GM19468 (cell line): ENCODE results near the gene NUDT22.

ENCODE experiments used
- ATAC-seq: cut with Tn5 transposase; IDR thresholded peaks from one replicate; pipeline ENCODE4 v1.9.1; 2021; ENCODE audit warnings: mild to moderate bottlenecking, moderate library complexity, moderate number of reproducible peaks; ENCODE audit not compliant: unreplicated experiment; ENCODE audit errors: extremely low read depth

NUDT22 gene

DNA sequence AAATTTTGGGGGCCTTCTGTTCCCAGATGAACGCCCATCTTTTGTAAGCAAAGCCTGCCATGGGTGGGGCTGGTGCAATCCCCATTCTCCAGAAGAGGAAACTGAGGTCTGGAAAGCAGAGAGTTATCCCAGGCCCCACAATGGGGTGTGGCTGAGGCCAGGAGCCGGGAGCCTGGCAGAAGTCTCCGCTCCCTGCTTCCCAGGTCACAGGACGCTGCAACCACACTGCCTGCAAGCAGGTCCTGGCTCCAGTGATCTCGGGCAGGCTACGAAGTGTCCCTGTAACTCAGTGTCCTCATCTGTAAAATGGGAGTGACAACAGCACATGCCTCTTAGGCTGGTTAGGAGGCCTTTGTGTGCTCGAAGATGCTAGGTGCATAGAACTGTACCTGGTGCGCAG lies 27.0 kb downstream of the NUDT22 start:
- no peak for ATAC-seq

DNA sequence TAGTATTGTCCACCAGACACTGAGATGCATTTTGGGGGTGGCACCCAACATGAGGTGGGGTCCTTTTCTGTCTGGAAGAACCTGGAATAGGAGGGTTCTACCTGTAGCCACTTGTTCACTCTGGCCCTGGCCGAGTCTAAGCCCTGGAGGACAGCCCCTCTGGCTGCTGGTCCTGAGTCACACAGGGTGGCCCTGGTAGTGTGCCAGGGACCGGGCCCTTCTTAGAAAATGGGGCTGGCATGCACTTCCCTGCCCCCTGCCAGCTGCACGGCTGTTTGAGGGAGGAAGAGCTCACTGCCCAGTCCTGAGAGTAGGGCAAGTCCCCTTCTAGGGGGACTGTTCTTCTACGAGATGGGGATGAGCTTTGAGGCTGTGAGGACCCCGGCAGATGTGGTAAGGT lies 27.4 kb downstream of the NUDT22 start:
- no peak for ATAC-seq

DNA sequence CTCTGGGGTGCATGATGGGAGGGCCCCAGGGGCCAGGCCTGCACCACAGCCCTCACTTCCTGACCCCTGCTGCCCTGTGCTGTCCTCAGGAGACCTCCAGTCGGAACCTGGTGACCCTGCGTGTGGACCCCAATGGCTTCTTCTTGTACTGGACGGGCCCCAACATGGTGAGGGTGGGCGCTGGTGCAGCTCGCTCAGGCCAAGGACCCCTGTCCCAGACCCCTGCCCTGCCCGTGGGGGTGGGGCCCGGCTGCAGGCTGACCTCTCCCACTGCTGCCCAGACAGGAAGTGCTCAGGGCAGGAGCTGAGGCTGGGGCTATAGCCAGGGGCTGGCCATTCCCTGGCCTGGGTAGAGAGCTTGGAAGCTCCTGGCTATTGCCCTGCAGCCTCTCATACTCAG lies 28.3 kb downstream of the NUDT22 start:
- no peak for ATAC-seq

DNA sequence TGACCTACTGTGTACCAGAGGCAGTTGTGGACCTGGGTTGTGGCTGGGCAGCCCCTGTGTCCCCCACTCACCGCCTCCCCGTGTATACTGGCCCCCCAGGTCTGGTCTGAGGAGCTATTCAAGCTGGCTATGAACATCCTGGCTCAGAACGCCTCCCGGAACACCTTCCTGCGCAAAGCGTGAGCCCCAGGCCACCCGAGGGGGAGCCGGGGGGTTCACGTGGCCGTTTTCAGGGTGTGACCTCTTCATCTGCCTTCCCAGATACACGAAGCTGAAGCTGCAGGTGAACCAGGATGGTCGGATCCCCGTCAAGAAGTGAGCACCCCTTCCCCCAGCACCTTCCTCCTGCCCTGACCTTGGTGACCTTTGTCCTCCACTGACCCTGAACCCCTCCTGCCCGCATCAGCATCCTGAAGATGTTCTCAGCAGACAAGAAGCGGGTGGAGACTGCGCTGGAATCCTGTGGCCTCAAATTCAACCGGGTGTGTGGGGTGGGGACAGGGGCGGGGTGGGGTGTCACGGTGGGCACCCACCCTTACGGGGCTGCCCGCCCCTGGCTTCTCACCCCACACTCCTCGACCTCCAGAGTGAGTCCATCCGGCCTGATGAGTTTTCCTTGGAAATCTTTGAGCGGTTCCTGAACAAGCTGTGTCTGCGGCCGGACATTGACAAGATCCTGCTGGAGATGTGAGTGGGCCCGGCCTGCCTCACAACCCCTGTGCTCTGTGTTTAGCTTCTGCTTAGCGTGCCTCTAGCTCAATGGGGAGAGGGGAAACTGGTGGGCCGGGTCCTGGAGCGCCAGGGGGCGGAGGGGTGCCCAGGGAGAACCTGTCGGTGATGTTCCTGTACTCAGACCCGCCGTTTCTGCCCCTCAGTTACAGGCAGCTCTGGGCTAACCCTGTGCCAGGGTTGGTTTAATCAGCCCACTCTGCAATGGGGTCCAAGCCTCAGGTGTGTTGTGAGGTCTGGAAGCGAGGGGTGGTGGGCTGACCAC lies 29.4 kb downstream of the NUDT22 start:
- no peak for ATAC-seq

DNA sequence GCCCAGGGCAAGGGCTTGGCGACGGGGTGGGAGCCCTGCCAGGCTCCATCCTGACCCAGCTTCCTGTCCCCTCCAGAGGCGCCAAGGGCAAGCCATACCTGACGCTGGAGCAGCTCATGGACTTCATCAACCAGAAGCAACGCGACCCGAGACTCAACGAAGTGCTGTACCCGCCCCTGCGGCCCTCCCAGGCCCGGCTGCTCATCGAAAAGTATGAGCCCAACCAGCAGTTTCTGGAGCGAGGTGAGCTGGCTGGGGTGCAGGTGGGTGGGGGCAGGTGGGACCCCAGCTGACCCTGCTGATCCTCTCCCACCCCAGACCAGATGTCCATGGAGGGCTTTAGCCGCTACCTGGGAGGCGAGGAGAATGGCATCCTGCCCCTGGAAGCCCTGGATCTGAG lies 30.2 kb downstream of the NUDT22 start:
- ATAC-seq, result no peak

DNA sequence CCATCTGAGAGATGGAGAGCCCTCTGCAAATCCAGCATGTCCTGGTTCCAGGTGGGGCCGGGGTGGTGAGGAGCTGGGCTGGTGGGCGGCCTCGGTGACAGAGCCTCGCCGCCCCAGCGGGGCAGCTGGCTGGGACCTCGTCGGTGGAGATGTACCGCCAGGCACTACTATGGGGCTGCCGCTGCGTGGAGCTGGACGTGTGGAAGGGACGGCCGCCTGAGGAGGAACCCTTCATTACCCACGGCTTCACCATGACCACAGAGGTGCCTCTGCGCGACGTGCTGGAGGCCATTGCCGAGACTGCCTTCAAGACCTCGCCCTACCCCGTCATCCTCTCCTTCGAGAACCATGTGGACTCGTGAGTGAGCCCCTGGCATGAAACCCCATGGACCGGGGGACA lies 32.3 kb downstream of the NUDT22 start:
- no peak for ATAC-seq

DNA sequence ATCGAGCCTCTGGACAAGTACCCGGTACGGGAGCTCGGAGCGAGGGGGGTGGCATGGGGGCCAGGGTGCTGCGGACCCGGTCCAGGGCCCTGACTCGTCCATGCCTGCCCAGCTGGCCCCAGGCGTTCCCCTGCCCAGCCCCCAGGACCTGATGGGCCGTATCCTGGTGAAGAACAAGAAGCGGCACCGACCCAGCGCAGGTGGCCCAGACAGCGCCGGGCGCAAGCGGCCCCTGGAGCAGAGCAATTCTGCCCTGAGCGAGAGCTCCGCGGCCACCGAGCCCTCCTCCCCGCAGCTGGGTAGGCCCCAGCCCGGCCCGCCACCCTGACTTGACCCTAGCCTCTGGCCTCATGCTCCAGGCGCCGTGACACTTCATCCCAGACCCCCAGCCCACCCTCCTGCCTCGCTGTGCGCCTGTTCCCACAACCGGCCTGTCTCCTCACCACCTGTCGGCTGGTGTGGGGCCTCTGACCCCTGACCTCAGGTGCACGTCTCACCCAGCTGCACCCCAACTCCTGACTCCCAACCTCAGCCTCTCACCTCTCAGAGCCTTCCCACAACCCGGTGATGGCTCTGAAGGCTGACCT lies 33.0 kb downstream of the NUDT22 start:
- ATAC-seq, result no peak

DNA sequence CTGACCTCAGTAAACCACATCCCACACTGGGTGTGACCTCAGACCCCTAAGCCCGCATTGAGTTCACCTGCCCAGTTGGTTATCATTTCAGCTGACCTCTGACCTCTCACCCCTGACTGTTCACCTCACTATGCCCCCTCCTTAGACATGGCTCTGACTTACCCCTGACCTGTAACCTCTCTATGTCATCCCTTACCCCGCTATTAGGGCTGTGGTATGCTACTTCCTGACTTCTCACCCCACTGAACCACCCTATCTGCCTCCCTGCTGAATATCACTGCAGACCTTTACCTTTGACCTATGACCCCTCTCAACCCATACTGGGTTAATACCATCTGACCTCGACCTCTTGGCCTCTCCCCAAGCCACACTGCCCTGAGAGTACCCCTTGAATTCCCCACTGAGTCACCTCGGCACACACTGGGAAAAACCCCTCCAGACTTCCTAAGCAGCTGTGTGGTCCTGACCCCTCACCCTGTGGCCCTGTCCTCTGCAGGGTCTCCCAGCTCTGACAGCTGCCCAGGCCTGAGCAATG lies 33.5 kb downstream of the NUDT22 start:
- no peak for ATAC-seq

DNA sequence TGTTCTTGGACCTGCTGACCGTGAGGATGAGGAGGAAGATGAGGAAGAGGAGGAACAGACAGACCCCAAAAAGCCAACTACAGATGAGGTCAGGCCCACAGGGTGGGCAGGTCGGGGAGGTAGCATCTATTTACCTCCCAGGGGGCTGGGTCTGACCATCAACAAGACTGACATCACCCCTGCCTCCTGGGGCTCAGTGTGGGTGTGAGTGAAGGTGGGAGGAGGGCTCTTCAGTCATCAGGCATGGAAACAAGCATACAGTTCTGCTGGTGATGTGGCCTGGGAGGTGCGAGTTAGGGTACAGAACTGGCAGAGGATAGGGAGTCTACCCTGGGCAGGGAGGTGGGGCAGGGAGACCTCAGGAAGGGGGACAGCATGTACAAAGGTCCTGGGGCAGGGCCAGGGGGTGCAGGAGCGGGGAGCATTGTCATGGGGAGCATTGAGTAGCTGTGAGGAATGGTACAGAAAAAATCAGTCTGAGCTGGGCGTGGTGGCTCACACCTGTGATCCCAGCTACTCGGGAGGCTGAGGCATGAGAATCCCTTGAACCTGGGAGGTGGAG lies 34.2 kb downstream of the NUDT22 start:
- ATAC-seq, result no peak

DNA sequence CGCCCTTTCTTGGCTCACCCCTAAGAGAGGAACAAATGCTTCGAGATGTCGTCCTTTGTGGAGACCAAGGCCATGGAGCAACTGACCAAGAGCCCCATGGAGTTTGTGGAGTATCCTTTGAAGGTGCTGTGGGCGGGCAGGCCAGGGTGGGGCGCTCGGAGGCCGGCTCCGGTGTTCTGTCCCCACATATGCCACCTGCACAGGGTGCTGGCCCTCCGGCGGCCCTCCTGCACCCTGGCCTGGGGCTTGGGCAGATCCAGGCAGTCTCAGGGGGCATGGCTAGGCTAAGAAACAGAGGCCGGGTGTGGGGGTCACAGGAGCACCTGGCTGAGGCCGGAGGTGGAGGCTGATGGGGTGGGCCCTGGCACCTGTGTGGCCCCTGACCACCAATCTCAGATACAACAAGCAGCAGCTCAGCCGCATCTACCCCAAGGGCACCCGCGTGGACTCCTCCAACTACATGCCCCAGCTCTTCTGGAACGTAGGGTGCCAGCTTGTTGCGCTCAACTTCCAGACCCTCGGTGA lies 35.5 kb downstream of the NUDT22 start:
- ATAC-seq, result no peak

DNA sequence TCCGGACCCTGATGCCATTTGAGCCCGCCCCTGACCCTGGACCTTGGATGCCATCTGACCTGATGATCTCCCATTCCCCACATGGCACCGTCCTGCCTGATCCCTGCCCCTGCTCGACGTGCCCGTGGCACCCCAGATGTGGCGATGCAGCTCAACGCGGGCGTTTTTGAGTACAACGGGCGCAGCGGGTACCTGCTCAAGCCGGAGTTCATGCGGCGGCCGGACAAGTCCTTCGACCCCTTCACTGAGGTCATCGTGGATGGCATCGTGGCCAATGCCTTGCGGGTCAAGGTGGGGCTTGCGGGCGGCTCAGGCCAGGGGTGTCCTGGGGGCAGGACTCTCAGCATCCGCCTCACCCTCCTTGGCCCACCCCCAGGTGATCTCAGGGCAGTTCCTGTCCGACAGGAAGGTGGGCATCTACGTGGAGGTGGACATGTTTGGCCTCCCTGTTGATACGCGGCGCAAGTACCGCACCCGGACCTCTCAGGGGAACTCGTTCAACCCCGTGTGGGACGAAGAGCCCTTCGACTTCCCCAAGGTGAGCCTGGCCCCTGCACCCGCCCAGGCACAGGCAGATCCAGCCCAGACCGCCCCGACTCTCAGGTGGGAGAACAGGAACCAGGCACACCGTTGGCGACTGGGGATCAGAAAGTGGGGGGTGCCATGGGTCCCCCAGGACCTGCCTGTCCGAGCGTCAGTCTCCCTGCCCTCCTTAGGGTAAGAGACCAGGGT lies 36.4 kb downstream of the NUDT22 start:
- ATAC-seq, result no peak

DNA sequence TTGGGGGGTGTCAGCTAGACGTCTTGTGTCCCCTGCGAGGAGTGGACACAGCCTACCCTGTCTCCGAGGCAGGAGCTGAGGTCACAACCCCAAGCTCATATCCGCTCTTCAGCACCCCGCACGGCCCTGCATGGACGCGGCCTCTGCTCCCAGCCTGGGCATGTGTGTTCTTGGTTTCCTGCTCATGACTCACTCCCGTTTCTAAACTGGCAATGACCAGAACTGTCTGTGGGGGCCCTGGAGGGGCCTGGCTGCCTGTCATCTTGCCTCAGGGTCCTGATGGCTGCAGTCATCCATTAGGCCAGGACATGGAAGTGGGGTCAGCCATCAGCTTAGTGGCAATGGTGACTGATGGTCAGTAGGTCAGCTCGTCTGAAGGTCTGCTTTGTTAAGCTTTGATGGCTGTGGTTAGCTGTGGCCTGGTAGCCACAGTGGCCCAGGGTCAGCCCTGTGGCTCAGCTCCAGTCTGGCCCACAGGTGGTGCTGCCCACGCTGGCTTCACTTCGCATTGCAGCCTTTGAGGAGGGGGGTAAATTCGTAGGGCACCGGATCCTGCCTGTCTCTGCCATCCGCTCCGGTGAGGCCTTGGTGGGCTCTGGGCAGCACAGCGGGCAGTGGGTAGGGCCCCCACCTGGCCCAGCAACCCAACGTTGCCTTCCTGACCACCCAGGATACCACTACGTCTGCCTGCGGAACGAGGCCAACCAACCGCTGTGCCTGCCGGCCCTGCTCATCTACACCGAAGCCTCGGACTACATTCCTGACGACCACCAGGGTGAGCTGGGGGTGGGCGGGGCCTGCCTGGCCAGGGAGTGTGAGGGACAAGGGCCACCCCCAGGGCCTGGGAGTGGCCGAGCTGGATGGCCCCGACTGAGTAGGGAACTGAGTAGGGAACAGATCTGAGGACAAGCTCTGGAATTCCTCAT lies 37.2 kb downstream of the NUDT22 start:
- no peak for ATAC-seq

DNA sequence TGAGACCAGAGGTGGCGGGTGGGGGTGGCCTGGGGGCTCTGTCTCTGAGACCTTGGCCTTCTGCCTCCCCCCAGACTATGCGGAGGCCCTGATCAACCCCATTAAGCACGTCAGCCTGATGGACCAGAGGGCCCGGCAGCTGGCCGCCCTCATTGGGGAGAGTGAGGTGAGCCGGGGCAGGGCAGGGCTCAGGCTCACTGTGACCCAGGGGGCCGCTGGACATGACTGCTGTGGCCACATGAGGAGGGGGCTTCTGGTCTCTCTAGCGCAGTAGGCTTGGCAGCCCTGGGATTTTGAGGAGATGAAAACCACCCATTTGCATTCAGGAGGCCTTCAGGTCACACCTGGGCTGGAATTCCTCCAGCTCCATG lies 37.9 kb downstream of the NUDT22 start:
- no peak for ATAC-seq

DNA sequence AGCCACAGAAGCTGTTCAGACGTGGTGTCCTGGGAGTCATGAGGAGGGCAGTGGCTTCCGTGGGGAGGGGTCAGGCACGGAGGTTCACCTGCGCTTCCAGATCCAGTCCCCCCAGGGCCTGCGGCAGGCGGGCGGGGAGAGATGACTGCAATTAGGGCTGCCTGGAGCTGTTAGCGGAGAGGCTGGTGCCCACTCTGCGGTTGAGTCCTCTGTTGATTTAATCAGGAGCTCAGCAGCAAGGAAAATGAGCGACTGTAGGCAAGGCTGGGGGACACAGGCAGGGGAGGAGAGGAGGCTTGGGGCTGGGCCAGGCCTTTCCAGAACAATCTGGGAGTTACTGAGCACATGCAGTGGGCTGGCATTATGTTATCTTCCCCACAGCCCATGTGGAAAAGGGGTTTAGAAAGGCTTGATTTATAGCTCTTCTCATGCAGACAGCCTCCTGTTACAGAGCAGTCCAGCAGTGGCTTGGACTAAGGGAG lies 38.3 kb downstream of the NUDT22 start:
- ATAC-seq, result no peak

DNA sequence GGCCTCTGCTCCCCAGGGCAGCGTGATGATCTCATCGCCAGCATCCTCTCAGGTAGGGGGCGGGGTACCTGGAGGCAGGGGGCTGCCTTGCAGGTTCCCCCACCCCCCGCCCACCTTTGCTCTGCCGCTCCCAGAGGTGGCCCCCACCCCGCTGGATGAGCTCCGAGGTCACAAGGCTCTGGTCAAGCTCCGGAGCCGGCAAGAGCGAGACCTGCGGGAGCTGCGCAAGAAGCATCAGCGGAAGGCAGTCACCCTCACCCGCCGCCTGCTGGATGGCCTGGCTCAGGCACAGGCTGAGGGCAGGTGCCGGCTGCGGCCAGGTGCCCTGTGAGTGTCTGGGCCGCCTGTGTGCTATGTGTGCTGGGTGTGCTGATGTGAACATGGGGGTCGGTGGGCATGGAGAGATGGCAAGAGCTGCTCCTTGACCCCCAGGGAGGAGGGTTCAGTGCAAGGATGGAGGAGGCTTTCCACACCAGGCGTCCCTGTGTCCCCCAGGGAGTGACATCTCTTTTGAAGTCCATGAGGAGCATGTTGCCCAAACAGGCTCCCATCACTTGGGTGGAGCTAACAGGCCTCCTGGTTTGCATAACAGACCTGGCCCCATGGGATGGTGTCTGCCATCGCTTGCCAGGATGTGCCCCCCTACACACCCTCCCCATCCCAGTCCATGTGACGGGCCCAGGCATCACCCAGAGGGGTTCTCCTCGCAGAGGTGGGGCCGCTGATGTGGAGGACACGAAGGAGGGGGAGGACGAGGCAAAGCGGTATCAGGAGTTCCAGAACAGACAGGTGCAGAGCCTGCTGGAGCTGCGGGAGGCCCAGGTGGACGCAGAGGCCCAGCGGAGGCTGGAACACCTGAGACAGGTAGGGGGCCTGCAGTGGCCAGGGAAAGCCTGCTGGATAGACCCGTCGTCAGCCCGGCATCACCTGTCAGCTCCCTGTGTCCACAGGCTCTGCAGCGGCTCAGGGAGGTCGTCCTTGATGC lies 39.4 kb downstream of the NUDT22 start:
- no peak for ATAC-seq

DNA sequence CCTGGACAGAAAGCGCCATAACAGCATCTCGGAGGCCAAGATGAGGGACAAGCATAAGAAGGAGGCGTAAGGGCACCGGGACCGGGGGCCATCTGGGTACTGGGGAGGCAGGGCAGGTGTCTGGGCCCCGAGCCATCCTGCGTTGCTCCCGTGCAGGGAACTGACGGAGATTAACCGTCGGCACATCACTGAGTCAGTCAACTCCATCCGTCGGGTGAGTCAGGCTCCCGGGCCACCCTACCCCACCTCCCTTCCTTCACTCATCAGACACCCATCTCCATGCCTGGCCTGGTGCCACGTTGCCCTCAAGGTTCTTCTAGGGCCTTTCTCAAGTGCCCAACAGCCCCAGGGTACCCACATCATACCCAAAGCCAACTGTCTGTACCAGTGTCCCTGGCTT lies 40.3 kb downstream of the NUDT22 start:
- ATAC-seq, result no peak

DNA sequence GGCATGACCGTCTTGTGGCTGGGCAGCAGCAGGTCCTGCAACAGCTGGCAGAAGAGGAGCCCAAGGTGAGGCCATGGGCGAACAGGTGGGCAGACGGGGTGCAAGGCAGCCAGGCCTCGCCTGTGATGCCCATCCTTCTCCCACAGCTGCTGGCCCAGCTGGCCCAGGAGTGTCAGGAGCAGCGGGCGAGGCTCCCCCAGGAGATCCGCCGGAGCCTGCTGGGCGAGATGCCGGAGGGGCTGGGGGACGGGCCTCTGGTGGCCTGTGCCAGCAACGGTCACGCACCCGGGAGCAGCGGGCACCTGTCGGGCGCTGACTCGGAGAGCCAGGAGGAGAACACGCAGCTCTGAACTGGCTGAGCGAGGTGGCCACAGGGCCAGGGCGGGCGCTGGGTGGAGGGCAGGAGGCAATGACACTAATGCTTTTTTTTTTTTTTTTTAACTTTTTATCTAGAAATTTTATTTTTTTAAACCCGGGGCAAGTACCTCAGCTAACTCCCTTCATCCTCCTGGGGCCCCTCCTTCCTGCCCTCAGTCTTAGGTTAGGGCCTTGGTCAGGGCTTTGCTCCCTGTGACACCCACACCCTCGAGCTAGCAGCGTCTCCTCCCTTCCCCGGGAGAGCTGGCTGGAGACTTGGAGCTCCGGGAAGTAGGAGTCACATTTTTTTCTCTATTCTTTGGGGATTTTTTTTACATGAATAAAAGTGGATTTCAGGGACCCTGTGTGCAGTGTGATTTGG lies 41.3 kb downstream of the NUDT22 start:
- no peak for ATAC-seq
